ENCODE results near the gene TMEM94.

The TMEM94 gene

GRCh38 chr17:75478508-75478907, 22.1 kb downstream of the TMEM94 start:
- DNase-seq, result no peak

GRCh38 chr17:75480281-75480680, 23.8 kb downstream of the TMEM94 start:
- DNase-seq, result no peak

GRCh38 chr17:75481194-75482068, 25.0 kb downstream of the TMEM94 start:
- DNase-seq, result no peak

- DNase-seq, result no peak
Observed at GRCh38 chr17:75482098-75482942, 25.9 kb downstream of the TMEM94 start.

- no peak for DNase-seq
Observed at GRCh38 chr17:75485688-75486087, 29.3 kb downstream of the TMEM94 start.

GRCh38 chr17:75486151-75486550, 29.7 kb downstream of the TMEM94 start:
- no peak for DNase-seq

GRCh38 chr17:75486951-75487350, 30.5 kb downstream of the TMEM94 start:
- DNase-seq, result no peak

GRCh38 chr17:75487351-75488070, 31.1 kb downstream of the TMEM94 start:
- peak; percentile 82 for DNase-seq

GRCh38 chr17:75488693-75489510, 32.5 kb downstream of the TMEM94 start:
- DNase-seq, result no peak

GRCh38 chr17:75489511-75489955, 33.1 kb downstream of the TMEM94 start:
- DNase-seq, result no peak

GRCh38 chr17:75490173-75490743, 33.8 kb downstream of the TMEM94 start:
- no peak for DNase-seq

GRCh38 chr17:75490953-75491649, 34.7 kb downstream of the TMEM94 start:
- no peak for DNase-seq

- no peak for DNase-seq
Observed at GRCh38 chr17:75491680-75492079, 35.2 kb downstream of the TMEM94 start.

- DNase-seq, result no peak
Observed at GRCh38 chr17:75492555-75493168, 36.2 kb downstream of the TMEM94 start.

- DNase-seq, result no peak
Observed at GRCh38 chr17:75493476-75494129, 37.2 kb downstream of the TMEM94 start.

- no peak for DNase-seq
Observed at GRCh38 chr17:75494326-75494877, 38.0 kb downstream of the TMEM94 start.

- DNase-seq, result no peak
Observed at GRCh38 chr17:75496005-75496404, 39.6 kb downstream of the TMEM94 start.

- no peak for DNase-seq
Observed at GRCh38 chr17:75498039-75498725, 41.7 kb downstream of the TMEM94 start.

- DNase-seq, result no peak
Observed at GRCh38 chr17:75498726-75499213, 42.3 kb downstream of the TMEM94 start.
